22Rv1 (cell line): ENCODE measurements around the gene PRUNE1.
A peak's percentile ranks its signal among the peaks of the same experiment; 100 is the strongest.

Experiments used
- H3K27ac ChIP-seq: fragments of 450-650 bp; 2 replicates; pipeline ENCODE4 v1.5.1; 2017
- CTCF ChIP-seq: fragments of 450-650 bp; IDR thresholded peaks from 2 replicates; pipeline ENCODE4 v1.5.1; 2017; ENCODE audit warnings: mild to moderate bottlenecking
- ZFX ChIP-seq: fragments of 450-650 bp; IDR thresholded peaks from 2 replicates; pipeline ENCODE4 v1.6.1; 2017; ENCODE audit warnings: antibody characterized with exemption, borderline replicate concordance

PRUNE1 gene

GRCh38 chr1:151024540-151025146 lies 16.4 kb downstream of the PRUNE1 start:
- TF ChIP-seq ZFX (no peak), CTCF (peak; percentile 93)
- no peak overlapping the region for H3K27ac ChIP-seq

- TF ChIP-seq CTCF = no peak
- no peak for TF ChIP-seq ZFX
- H3K27ac ChIP-seq = no peak overlapping the region
Measured at GRCh38 chr1:151026460-151026859, 18.2 kb downstream of the PRUNE1 start.

- TF ChIP-seq ZFX (no peak), CTCF (no peak)
- no peak overlapping the region for H3K27ac ChIP-seq
Measured at GRCh38 chr1:151032164-151032563, 23.9 kb downstream of the PRUNE1 start.

- H3K27ac ChIP-seq = no peak overlapping the region
- TF ChIP-seq ZFX = no peak
- no peak for TF ChIP-seq CTCF
Measured at GRCh38 chr1:151035167-151035566, 26.9 kb downstream of the PRUNE1 start.

GRCh38 chr1:151036356-151036755 lies 28.1 kb downstream of the PRUNE1 start, which contains the start of gene BNIPL:
BNIPL (plus strand) TSS chr1:151036586; CDS start chr1:151036726, 140 bp downstream.
- no peak within 1 kb of the TSS for H3K27ac ChIP-seq
- no peak for TF ChIP-seq CTCF
- no peak for TF ChIP-seq ZFX

GRCh38 chr1:151037032-151037431 lies 28.8 kb downstream of the PRUNE1 start:
- no peak for TF ChIP-seq ZFX
- no peak for TF ChIP-seq CTCF
- H3K27ac ChIP-seq = no peak overlapping the region

- no peak overlapping the region for H3K27ac ChIP-seq
- TF ChIP-seq ZFX (no peak), CTCF (no peak)
Measured at GRCh38 chr1:151039521-151039920, 31.3 kb downstream of the PRUNE1 start.
